AG04449 (cell line): ENCODE results near the gene SPSB1.

Source experiments
- CTCF ChIA-PET: fragments of 350-600 bp; formaldehyde crosslinking; extraction: SDS; loops from one replicate; lab custom pipeline; 2021; ENCODE audit warnings: antibody characterized with exemption; lab: Yijun Ruan, JAX
- POLR2A ChIA-PET: fragments of 400-600, 350-600 bp; formaldehyde crosslinking; extraction: SDS; loops from one replicate; lab custom pipeline; 2020; ENCODE audit warnings: antibody characterized with exemption, inconsistent platforms; lab: Yijun Ruan, JAX
- DNase-seq: peaks from one replicate; pipeline ENCODE4 v3.0.0-alpha.2; 2010; ENCODE audit warnings: low read depth, low spot score
- H3K4me3 ChIP-seq: 2 replicates; pipeline ENCODE4 v1.5.1; 2011; ENCODE audit warnings: low read depth, mild to moderate bottlenecking, control low read depth, low read length
- TF ChIP-seq, protein P1 (sequence below): IDR thresholded peaks from one replicate; pipeline ENCODE4 v1.5.1; 2011; ENCODE audit warnings: mild to moderate bottlenecking, moderate library complexity, low read length, control low read depth, inconsistent platforms; ENCODE audit not compliant: insufficient read depth; ENCODE audit errors: missing control alignments

The SPSB1 gene

DNA sequence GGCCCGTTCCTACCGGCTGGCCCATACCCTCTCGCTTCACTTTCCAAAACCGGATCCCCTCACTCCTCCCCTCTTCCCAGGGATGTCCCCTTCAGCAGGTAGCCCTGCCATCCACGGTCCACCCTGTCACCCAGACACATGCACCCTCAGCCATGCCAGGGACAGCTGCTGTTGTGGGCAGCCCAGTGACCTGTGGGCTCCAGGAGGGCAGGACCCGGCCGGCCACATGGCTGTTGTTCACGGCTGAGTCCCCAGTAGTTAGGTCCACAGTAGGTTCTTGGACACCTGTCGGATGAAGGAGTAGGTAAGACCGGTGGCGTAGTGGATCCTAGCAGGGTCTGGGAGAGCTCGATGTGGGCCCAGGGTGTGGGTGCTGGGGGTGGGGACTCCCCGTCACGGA is 12.5 kb downstream of the SPSB1 start:
- ChIA-PET POLR2A (no interaction called here), CTCF (interaction anchor here (0.8 to 1.0 kb wide), 2 partner anchors 189 to 195 kb away, joined by 3 read pairs; no protein-coding TSS in a partner anchor)
- H3K4me3 ChIP-seq = no peak overlapping the region
- TF ChIP-seq, protein P1, sequence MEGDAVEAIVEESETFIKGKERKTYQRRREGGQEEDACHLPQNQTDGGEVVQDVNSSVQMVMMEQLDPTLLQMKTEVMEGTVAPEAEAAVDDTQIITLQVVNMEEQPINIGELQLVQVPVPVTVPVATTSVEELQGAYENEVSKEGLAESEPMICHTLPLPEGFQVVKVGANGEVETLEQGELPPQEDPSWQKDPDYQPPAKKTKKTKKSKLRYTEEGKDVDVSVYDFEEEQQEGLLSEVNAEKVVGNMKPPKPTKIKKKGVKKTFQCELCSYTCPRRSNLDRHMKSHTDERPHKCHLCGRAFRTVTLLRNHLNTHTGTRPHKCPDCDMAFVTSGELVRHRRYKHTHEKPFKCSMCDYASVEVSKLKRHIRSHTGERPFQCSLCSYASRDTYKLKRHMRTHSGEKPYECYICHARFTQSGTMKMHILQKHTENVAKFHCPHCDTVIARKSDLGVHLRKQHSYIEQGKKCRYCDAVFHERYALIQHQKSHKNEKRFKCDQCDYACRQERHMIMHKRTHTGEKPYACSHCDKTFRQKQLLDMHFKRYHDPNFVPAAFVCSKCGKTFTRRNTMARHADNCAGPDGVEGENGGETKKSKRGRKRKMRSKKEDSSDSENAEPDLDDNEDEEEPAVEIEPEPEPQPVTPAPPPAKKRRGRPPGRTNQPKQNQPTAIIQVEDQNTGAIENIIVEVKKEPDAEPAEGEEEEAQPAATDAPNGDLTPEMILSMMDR = no peak
- no peak for DNase-seq

DNA sequence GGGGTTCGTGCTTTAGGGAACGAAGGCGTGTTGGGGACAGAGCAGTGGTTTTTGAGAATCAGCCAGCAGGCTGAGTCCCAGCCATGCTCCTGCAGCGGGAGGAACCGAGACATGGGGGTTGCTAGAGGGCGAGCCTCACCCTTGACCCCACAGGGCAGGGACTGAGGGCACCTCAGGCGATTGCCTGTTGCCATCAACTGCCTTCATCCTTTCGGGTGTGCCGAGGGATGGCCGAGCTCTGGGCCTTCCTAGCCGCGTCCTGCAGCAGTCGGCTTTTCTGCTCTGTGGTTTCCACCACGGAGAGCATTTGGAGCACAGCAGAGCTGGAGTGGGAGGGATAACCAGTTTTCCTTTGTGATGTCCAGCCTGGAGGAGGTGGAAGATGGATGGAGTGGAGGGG is 13.3 kb downstream of the SPSB1 start:
- ChIA-PET CTCF (no interaction called here), POLR2A (no interaction called here)
- no peak for DNase-seq
- TF ChIP-seq, protein P1 = no peak
- H3K4me3 ChIP-seq = no peak overlapping the region

DNA sequence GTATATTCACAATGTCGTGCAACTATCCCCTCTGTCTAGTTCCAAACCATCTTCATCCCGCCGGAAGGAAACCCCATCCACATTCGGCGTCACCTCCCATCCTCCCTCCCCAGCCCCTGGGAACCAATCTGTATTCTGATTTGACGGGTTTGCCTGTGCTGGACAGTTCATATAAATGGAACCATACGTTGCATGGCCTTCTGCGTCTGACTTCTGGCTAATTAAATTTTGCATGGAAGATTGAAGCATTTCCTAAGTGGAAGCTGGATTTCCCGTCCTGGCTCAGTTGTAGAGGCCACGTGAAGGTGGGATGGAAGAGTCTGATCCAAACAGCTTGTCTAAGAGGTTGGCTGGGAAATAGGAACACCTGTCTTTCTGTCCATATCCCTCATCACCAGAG is 14.6 kb downstream of the SPSB1 start:
- no peak for DNase-seq
- CTCF ChIA-PET = interaction anchor here (1.7 kb wide), 1 partner anchor 18 kb away, joined by 4 read pairs; no protein-coding TSS in a partner anchor
- POLR2A ChIA-PET = no interaction called here
- H3K4me3 ChIP-seq = no peak overlapping the region
- TF ChIP-seq, protein P1 = no peak

DNA sequence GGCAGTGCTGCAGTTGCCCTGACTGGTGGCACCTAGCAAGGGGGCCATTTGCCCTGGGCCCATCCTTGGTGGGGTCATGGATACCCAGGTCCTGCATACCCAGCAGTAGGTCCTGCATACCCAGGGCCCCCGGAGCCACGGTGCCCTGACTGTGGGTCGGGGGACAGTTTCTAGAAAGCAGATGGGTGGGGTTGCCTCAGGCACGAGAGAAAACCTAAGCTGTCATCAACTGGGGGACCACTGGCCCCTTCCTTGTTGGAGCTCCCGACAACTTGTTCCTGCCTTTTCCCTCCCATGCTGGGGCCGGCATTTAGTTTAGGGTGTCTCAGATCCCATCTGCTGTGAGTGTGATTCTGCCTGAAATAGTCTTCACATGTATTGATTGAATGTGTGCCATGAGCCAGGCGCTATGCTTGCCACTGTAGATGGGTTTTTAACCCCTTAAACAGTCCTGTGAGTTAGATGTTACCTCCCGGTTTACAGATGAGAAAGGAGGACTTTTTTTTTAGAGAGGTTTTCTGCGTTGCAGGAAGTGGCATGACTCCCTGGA is 15.6 kb downstream of the SPSB1 start:
- H3K4me3 ChIP-seq = no peak overlapping the region
- CTCF ChIA-PET = interaction anchor here (1.0 to 1.7 kb wide), 2 partner anchors 13 to 19 kb away, joined by 4 read pairs; no protein-coding TSS in a partner anchor
- TF ChIP-seq, protein P1 = no peak
- POLR2A ChIA-PET = no interaction called here
- no peak for DNase-seq

DNA sequence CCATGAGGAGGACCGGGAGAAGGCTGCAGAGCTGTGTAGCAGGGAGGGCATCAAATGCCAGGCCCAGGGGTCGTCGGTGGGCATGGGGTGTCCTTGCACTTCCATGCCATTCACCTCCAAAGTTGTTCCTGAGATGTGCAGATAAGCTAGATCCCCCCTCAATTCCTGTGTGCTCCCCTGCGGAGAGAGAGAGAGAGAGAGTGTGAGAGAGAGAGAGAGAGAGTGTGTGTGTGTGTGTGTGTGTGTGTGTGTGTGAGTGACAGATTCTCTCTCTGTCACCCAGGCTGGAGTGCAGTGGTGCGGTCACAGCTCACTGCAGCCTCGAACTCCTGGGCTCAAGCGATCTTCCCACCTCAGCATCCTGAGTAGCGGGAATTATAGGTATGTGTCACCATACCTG is 16.4 kb downstream of the SPSB1 start:
- CTCF ChIA-PET = interaction anchor here (0.8 to 1.7 kb wide), 2 partner anchors 12 to 20 kb away, joined by 3 to 4 read pairs; no protein-coding TSS in a partner anchor

DNA sequence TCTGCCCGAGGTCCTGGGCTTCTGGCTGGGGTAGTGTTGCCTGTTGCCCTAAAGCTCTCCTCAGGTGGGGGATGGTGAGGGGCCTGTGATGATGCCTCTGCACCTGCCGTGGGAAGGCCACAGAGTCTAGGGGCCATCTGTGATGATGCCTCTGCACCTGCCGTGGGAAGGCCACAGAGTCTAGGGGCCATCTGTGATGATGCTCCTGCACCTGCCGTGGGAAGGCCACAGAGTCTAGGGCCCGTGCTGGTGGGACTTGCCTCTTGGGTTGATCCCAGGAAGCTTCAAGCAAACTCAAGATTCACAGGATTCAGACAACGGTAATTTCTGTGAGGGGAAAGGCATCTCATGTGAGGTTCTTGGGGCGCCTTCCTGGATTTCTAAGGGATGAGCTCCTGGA is 17.3 kb downstream of the SPSB1 start:
- TF ChIP-seq, protein P1 = no peak
- H3K4me3 ChIP-seq = no peak overlapping the region
- ChIA-PET CTCF (interaction anchor here (1.3 kb wide), 1 partner anchor 181 kb away, joined by 3 read pairs; no protein-coding TSS in a partner anchor), POLR2A (no interaction called here)
- DNase-seq = no peak

More for the DNA sequence above, 16.4 kb downstream of the SPSB1 start:
- POLR2A ChIA-PET = no interaction called here
- H3K4me3 ChIP-seq = no peak overlapping the region
- TF ChIP-seq, protein P1 = no peak
- DNase-seq = no peak
